Natural killer cell (primary cell): Measurements from ENCODE around the gene MYOZ3. TPM values are rescaled to one million over a fixed set of nuclear protein-coding genes. Genes with fewer than 3 reads are reported as not detected.

ENCODE experiments used
- ATAC-seq, 3 donors: fragments of 150-1000 bp in 2 of 3; fragments of 200-7000 bp in 1 of 3; cut with Tn5 transposase; 1 replicate in 1 of 3; 2 replicates in 2 of 3; pipeline ENCODE4 v1.10.0; 2021; ENCODE audit warnings: mild to moderate bottlenecking in 2 of 3, moderate library complexity in 2 of 3
- DNase-seq, 2 donors: peaks; one replicate each; pipeline versions ENCODE4 v3.0.0 to v3.0.0-alpha.2; 2013 to 2021; ENCODE audit warnings: mixed read lengths in 1 of 2
- H3K27ac ChIP-seq: one replicate; pipeline ENCODE4 v1.5.1; 2013; ENCODE audit warnings: mild to moderate bottlenecking, low read length
- H3K27me3 ChIP-seq: one replicate; pipeline ENCODE4 v1.6.1; 2013; ENCODE audit warnings: low read length; ENCODE audit not compliant: control insufficient read depth, insufficient read depth
- H3K36me3 ChIP-seq: one replicate; pipeline ENCODE4 v1.6.1; 2013; ENCODE audit warnings: low read length; ENCODE audit not compliant: control insufficient read depth, insufficient read depth
- H3K4me1 ChIP-seq: one replicate; pipeline ENCODE4 v1.6.1; 2013; ENCODE audit warnings: low read length; ENCODE audit not compliant: control insufficient read depth, insufficient read depth
- H3K4me3 ChIP-seq: one replicate; pipeline ENCODE4 v1.5.1; 2013; ENCODE audit warnings: low read length
- H3K9me3 ChIP-seq: one replicate; pipeline ENCODE4 v1.6.1; 2013; ENCODE audit warnings: low read length; ENCODE audit not compliant: control insufficient read depth, insufficient read depth
- H3K27ac Mint-ChIP-seq, 2 donors: one replicate each; pipeline ENCODE4 v1.8.0; 2022; ENCODE audit warnings: mild to moderate bottlenecking in 2 of 2, mixed read lengths in 2 of 2, moderate library complexity in 1 of 2
- H3K27me3 Mint-ChIP-seq, 2 donors: one replicate each; pipeline ENCODE4 v1.8.0; 2022; ENCODE audit warnings: low read depth in 2 of 2, mixed read lengths in 2 of 2
- H3K36me3 Mint-ChIP-seq: one replicate; pipeline ENCODE4 v1.8.0; 2022; ENCODE audit warnings: mixed read lengths
- H3K4me1 Mint-ChIP-seq, 2 donors: one replicate each; pipeline ENCODE4 v1.8.0; 2022; ENCODE audit warnings: mixed read lengths in 2 of 2
- H3K4me3 Mint-ChIP-seq: one replicate; pipeline ENCODE4 v1.8.0; 2022; ENCODE audit warnings: mild to moderate bottlenecking, moderate library complexity, mixed read lengths
- H3K9me3 Mint-ChIP-seq, 2 donors: one replicate each; pipeline ENCODE4 v1.8.0; 2022; ENCODE audit warnings: mixed read lengths in 2 of 2
- CTCF ChIP-seq: fragments of 200-600 bp; IDR thresholded peaks from one replicate; pipeline ENCODE4 v1.8.0; 2022; ENCODE audit warnings: antibody characterized with exemption
- WGBS: methylation state at CpG from one replicate; pipeline ENCODE4 v1.1.7; 2013; ENCODE audit warnings: missing lambda C conversion rate; ENCODE audit not compliant: insufficient coverage; 5-methylcytosine and 5-hydroxymethylcytosine counted together
- intact Hi-C: fragments of 100-400 bp; cut with micrococcal nuclease; formaldehyde crosslinking; loops from one replicate; pipeline ENCODE4 v1.14.2; 2022
- total RNA-seq, 4 donors: library from RNA; stranded (reverse); fragments of 120-200 nt in 1 of 4; gene quantifications; one replicate each; pipeline versions ENCODE4 v1.2.3 to v1.2.4, GENCODE V29; 2013 to 2022

MYOZ3 gene
- total RNA-seq, 3 donors from 2014 or later (not counting 1 experiment from before 2014, with no cell fraction given) = not detected

- Histone ChIP-seq H3K9me3 (no peaks in the 10 kb centered on the region), H3K36me3 (no peaks in the 10 kb centered on the region), H3K27me3 (peaks cover 2% of the 10 kb centered on the region), H3K4me1 (no peaks in the 10 kb centered on the region), H3K4me3 (no peak overlapping the region), H3K27ac (no peak overlapping the region)
- no peak overlapping the region for H3K4me3 Mint-ChIP-seq
- intact Hi-C loops = no loop called here
- no peak overlapping the region for H3K27ac Mint-ChIP-seq
- DNase-seq (no peak), ATAC-seq (no peak)
- no peaks in the 10 kb centered on the region for H3K36me3 Mint-ChIP-seq
- no peaks in the 10 kb centered on the region for H3K4me1 Mint-ChIP-seq
- peaks cover 12 to 17% of the 10 kb centered on the region in 2 donors for H3K27me3 Mint-ChIP-seq
- 90% methylated on average over 9 of the region's 9 CpGs for WGBS
- H3K9me3 Mint-ChIP-seq = no peaks in the 10 kb centered on the region
- no peak for TF ChIP-seq CTCF
Observed at GRCh38 chr5:150630461-150631325, 30.4 kb upstream of the MYOZ3 start.

DNA sequence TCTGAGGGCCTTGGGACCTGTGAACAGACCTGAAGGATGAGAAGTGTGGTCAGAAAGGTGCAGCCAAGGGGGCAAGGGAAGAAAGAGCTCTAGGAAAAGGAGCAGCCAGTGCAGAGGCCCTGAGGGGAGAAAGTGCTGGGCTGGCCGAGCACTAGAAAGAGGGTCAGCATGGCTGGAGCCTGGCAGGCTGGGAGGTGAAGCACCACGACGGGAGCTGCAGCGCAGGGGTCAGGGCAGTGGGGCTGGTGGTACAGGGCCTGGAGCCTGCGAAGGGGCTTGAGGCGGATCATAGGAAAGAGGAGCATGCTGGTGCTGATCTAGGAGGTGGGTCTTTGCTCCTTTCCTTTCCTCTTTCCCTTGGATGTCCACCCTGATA lies 29.7 kb upstream of the MYOZ3 start:
- peaks cover 15 to 22% of the 10 kb centered on the region in 2 donors for H3K27me3 Mint-ChIP-seq
- H3K27ac ChIP-seq = no peak overlapping the region
- WGBS = 96% methylated on average over 6 of the region's 6 CpGs

DNA sequence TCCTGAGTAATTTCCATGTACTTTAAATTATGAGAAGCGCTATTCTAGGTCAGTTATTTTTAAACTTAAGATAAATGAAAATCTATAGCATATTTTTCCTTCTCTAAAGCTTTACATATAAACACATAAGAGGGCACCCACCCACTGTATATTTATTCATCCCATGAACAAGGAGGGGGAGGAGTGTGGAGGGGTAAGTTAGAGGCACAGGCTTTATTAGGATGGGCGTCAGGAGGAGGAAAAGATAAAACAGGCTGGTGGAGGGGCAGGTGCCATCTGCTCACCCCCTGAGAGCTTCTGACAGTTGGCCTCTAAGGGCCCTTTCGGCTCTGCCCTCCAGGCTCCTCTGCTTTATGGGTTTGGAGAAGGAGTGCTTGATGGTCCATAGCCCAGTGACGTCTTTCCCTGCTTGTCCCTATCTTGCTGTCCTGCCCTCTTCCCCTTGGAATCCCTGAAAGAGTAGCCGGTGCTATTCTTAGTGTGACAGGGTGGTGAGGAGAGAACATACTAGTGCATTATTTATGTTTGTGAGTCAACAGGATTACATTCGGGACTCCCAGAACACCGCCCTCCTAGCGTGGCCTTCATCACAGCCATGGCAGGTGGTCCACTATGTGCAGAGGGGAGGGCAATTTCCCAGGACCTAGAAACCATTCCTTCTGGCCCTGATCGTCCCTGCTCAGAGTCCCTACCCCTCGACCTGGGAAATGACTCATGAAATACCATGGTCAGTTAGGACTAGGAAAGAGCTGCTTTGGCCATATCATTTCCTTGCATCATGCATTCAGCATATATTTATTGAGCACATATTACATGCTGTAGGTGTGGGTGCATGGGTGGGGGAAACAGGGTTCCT lies 28.5 kb upstream of the MYOZ3 start:
- DNase-seq (no peak), ATAC-seq (no peak)
- intact Hi-C loops = no loop called here
- Histone ChIP-seq H3K4me3 (no peak overlapping the region), H3K27me3 (no peaks in the 10 kb centered on the region), H3K9me3 (no peaks in the 10 kb centered on the region), H3K27ac (no peak overlapping the region), H3K36me3 (no peaks in the 10 kb centered on the region), H3K4me1 (no peaks in the 10 kb centered on the region)
- 85% methylated on average over 9 of the region's 10 CpGs for WGBS
- H3K36me3 Mint-ChIP-seq = no peaks in the 10 kb centered on the region
- no peaks in the 10 kb centered on the region for H3K4me1 Mint-ChIP-seq
- no peak overlapping the region for H3K4me3 Mint-ChIP-seq
- no peaks in the 10 kb centered on the region for H3K9me3 Mint-ChIP-seq
- H3K27ac Mint-ChIP-seq = no peak overlapping the region
- peaks cover 10 to 19% of the 10 kb centered on the region in 2 donors for H3K27me3 Mint-ChIP-seq
- TF ChIP-seq CTCF = no peak

More for the DNA sequence above, 29.7 kb upstream of the MYOZ3 start:
- DNase-seq (no peak), ATAC-seq (no peak)
- Mint-ChIP-seq H3K4me1 (no peaks in the 10 kb centered on the region), H3K9me3 (no peaks in the 10 kb centered on the region), H3K36me3 (no peaks in the 10 kb centered on the region), H3K4me3 (no peak overlapping the region), H3K27ac (no peak overlapping the region)
- no peaks in the 10 kb centered on the region for H3K9me3 ChIP-seq
- H3K36me3 ChIP-seq = no peaks in the 10 kb centered on the region
- H3K4me3 ChIP-seq = no peak overlapping the region
- H3K4me1 ChIP-seq = no peaks in the 10 kb centered on the region
- intact Hi-C loops = no loop called here
- H3K27me3 ChIP-seq = no peaks in the 10 kb centered on the region
- TF ChIP-seq CTCF = no peak
